H1 (cell line): Measurements from ENCODE around the gene LRP5. TPM values are rescaled to one million over a fixed set of nuclear protein-coding genes. Genes with fewer than 3 reads are reported as not detected.

Experiments used
- CTCF ChIA-PET: fragments of 300-600 bp; sonication (Branson Sonifier 250); formaldehyde crosslinking; loops from one replicate; lab custom pipeline; 2021; ENCODE audit not compliant: partially characterized antibody; lab: Charles Lee
- POLR2A ChIA-PET: fragments of 300-600 bp; sonication (Branson Sonifier 250); formaldehyde crosslinking; loops from one replicate; lab custom pipeline; 2021; ENCODE audit warnings: inconsistent platforms; ENCODE audit not compliant: partially characterized antibody; lab: Charles Lee
- DNase-seq, 2 experiments: peaks; one replicate each; pipeline versions ENCODE4 v3.0.0 to v3.0.0-alpha.2; 2010 to 2022; ENCODE audit warnings: low spot score in 2 of 2, low read depth in 1 of 2, mixed read lengths in 1 of 2
- FAIRE-seq: peaks from 2 replicates; lab custom pipeline; 2011; peaks lifted over from hg19 to GRCh38; lab: Jason Lieb, UNC
- H2AFZ ChIP-seq: 2 replicates; pipeline ENCODE4 v1.8.1; 2012; ENCODE audit warnings: low read length, inconsistent platforms
- H2AK5ac ChIP-seq: 2 replicates; pipeline ENCODE4 v1.6.1; 2013; ENCODE audit warnings: low read depth, low read length
- H2BK120ac ChIP-seq: replicated peaks from 2 replicates; pipeline ENCODE3; 2013; ENCODE audit warnings: low read depth, low read length, inconsistent platforms
- H2BK12ac ChIP-seq: 2 replicates; pipeline ENCODE4 v1.6.1; 2013; ENCODE audit warnings: low read depth, low read length
- H2BK15ac ChIP-seq: 2 replicates; pipeline ENCODE4 v1.6.1; 2013; ENCODE audit warnings: low read length
- H2BK20ac ChIP-seq: 2 replicates; pipeline ENCODE4 v1.6.1; 2013; ENCODE audit warnings: low read length
- H2BK5ac ChIP-seq: 2 replicates; pipeline ENCODE4 v1.6.1; 2013; ENCODE audit warnings: low read depth, low read length
- H3K14ac ChIP-seq: 2 replicates; pipeline ENCODE4 v1.6.1; 2013; ENCODE audit warnings: inconsistent platforms; ENCODE audit not compliant: insufficient read length
- H3K18ac ChIP-seq: 2 replicates; pipeline ENCODE4 v1.6.1; 2013; ENCODE audit warnings: low read length; ENCODE audit errors: extremely low read depth
- H3K23ac ChIP-seq: 2 replicates; pipeline ENCODE4 v1.6.1; 2013; ENCODE audit warnings: inconsistent platforms; ENCODE audit not compliant: insufficient read length
- H3K23me2 ChIP-seq: 2 replicates; pipeline ENCODE4 v1.6.1; 2013; ENCODE audit warnings: low read depth, low read length
- H3K27ac ChIP-seq: 2 replicates; pipeline ENCODE4 v1.6.1; 2011; ENCODE audit warnings: low read depth, low read length, inconsistent platforms
- H3K27me3 ChIP-seq, 4 experiments: replicated peaks in 1 of 4; 1 replicate in 1 of 4; 2 replicates in 3 of 4; pipeline versions ENCODE4 v1.6.1 to v1.8.1; 2011 to 2013; ENCODE audit warnings: low read length in 3 of 4, mild to moderate bottlenecking in 3 of 4, inconsistent platforms in 2 of 4, mixed read lengths in 2 of 4, moderate library complexity in 1 of 4; ENCODE audit not compliant: control insufficient read depth in 3 of 4, insufficient read depth in 3 of 4; ENCODE audit errors: extremely low read depth in 1 of 4
- H3K36me3 ChIP-seq, 4 experiments: 2 replicates each; pipeline versions ENCODE4 v1.6.1 to v1.8.1; 2011 to 2013; ENCODE audit warnings: mild to moderate bottlenecking in 4 of 4, low read length in 3 of 4, moderate library complexity in 2 of 4, control low read depth in 1 of 4, inconsistent platforms in 1 of 4; ENCODE audit not compliant: insufficient read depth in 4 of 4, control insufficient read depth in 2 of 4
- H3K4ac ChIP-seq: replicated peaks from 2 replicates; pipeline ENCODE3; 2013; ENCODE audit warnings: low read length, low read depth, mixed read lengths, inconsistent platforms; ENCODE audit not compliant: insufficient read length
- H3K4me1 ChIP-seq, 4 experiments: replicated peaks in 1 of 4; 1 replicate in 1 of 4; 2 replicates in 3 of 4; pipeline versions ENCODE4 v1.6.1 to v1.8.1; 2011 to 2013; ENCODE audit warnings: low read length in 3 of 4, inconsistent platforms in 2 of 4, mixed read lengths in 1 of 4; ENCODE audit not compliant: insufficient read depth in 4 of 4, control insufficient read depth in 3 of 4
- H3K4me2 ChIP-seq, 2 experiments: 2 replicates each; pipeline versions ENCODE4 v1.6.1 to v1.8.1; 2011 to 2013; ENCODE audit warnings: low read depth in 2 of 2, low read length in 2 of 2, control low read depth in 1 of 2, inconsistent platforms in 1 of 2, mild to moderate bottlenecking in 1 of 2; ENCODE audit not compliant: insufficient read depth in 1 of 2
- H3K4me3 ChIP-seq, 4 experiments: fragments of 200-600, 300-600 bp in 1 of 4; sonication (generic), shearing (Covaris generic), sonication (Bioruptor Twin) in 1 of 4; 2 replicates each; pipeline versions ENCODE4 v1.5.1 to v1.8.1; 2011 to 2016; ENCODE audit warnings: low read length in 4 of 4, low read depth in 3 of 4, control low read depth in 2 of 4, inconsistent platforms in 2 of 4, mild to moderate bottlenecking in 2 of 4, mixed read lengths in 1 of 4, moderate library complexity in 1 of 4; ENCODE audit not compliant: insufficient read depth in 2 of 4; ENCODE audit errors: extremely low read depth in 1 of 4
- H3K56ac ChIP-seq: replicated peaks from 2 replicates; pipeline ENCODE3; 2013; ENCODE audit warnings: low read depth, mild to moderate bottlenecking, mixed read lengths, low read length, inconsistent platforms; ENCODE audit not compliant: insufficient read length
- H3K79me1 ChIP-seq: 2 replicates; pipeline ENCODE4 v1.6.1; 2013; ENCODE audit warnings: low read depth, low read length, control low read depth
- H3K79me2 ChIP-seq, 2 experiments: 2 replicates each; pipeline versions ENCODE4 v1.6.1 to v1.8.1; 2012 to 2013; ENCODE audit warnings: low read length in 2 of 2, mild to moderate bottlenecking in 2 of 2, inconsistent platforms in 1 of 2; ENCODE audit not compliant: insufficient read depth in 2 of 2, control insufficient read depth in 1 of 2
- H3K9ac ChIP-seq, 4 experiments: replicated peaks in 1 of 4; 1 replicate in 1 of 4; 2 replicates in 3 of 4; pipeline versions ENCODE4 v1.6.1 to v1.8.1; 2011 to 2013; ENCODE audit warnings: low read depth in 3 of 4, low read length in 3 of 4, control low read depth in 2 of 4, mild to moderate bottlenecking in 2 of 4, moderate library complexity in 2 of 4, inconsistent platforms in 1 of 4; ENCODE audit errors: extremely low read depth in 1 of 4
- H3K9me3 ChIP-seq, 2 experiments: 2 replicates each; pipeline versions ENCODE4 v1.6.1 to v1.8.1; 2012 to 2013; ENCODE audit warnings: mild to moderate bottlenecking in 2 of 2, moderate library complexity in 2 of 2, control low read depth in 1 of 2, inconsistent platforms in 1 of 2, low read depth in 1 of 2, low read length in 1 of 2, mixed read lengths in 1 of 2; ENCODE audit not compliant: insufficient read depth in 2 of 2
- H4K20me1 ChIP-seq, 2 experiments: replicated peaks in 1 of 2; 2 replicates each; pipeline versions ENCODE3 to v1.8.1; 2011 to 2013; ENCODE audit warnings: inconsistent platforms in 2 of 2, low read length in 2 of 2, mild to moderate bottlenecking in 1 of 2; ENCODE audit not compliant: insufficient read depth in 2 of 2, control insufficient read depth in 1 of 2
- H4K5ac ChIP-seq: 2 replicates; pipeline ENCODE4 v1.6.1; 2013; ENCODE audit warnings: low read length, low read depth, mixed read lengths, inconsistent platforms; ENCODE audit not compliant: insufficient read length
- H4K8ac ChIP-seq: 2 replicates; pipeline ENCODE4 v1.8.0; 2013; ENCODE audit warnings: mild to moderate bottlenecking, moderate library complexity, low read length, inconsistent platforms; ENCODE audit not compliant: insufficient read depth; ENCODE audit errors: extremely low read depth
- H4K91ac ChIP-seq: replicated peaks from 2 replicates; pipeline ENCODE3; 2013; ENCODE audit warnings: low read length, mixed read lengths, inconsistent platforms; ENCODE audit not compliant: insufficient read length
- CTBP2 ChIP-seq: IDR thresholded peaks from 2 replicates; pipeline ENCODE4 v1.7.0; 2011; ENCODE audit warnings: borderline replicate concordance, mild to moderate bottlenecking, moderate library complexity, mixed read lengths, low read length; ENCODE audit not compliant: insufficient read depth, insufficient read length
- JUN ChIP-seq: IDR thresholded peaks from 2 replicates; pipeline ENCODE4 v1.6.1; 2011; ENCODE audit warnings: low read depth, mild to moderate bottlenecking, improper control_type of control experiment, low read length
- POLR2A ChIP-seq, 2 experiments: IDR thresholded peaks; 1 replicate in 1 of 2; 2 replicates in 1 of 2; pipeline ENCODE4 v1.6.1; 2011; ENCODE audit warnings: low read depth in 2 of 2, low read length in 2 of 2, mild to moderate bottlenecking in 2 of 2; ENCODE audit errors: control extremely low read depth in 1 of 2
- SIRT6 ChIP-seq: IDR thresholded peaks from one replicate; pipeline ENCODE4 v1.7.1; 2012; ENCODE audit warnings: low read length, inconsistent platforms
- WGBS, 2 experiments: shearing (Covaris generic) in 1 of 2; methylation state at CpG; one replicate each; pipeline versions ENCODE4 v1.1.6 to v1.1.7; 2013 to 2015; ENCODE audit warnings: low lambda C conversion rate in 2 of 2, mixed read lengths in 2 of 2, inconsistent platforms in 1 of 2, low coverage in 1 of 2, missing lambda C conversion rate in 1 of 2; ENCODE audit not compliant: insufficient replicate concordance in 2 of 2, insufficient coverage in 1 of 2, insufficient read length in 1 of 2; ENCODE audit errors: extremely low coverage in 1 of 2, missing lambda C conversion rate in 1 of 2; 5-methylcytosine and 5-hydroxymethylcytosine counted together
- polyA plus RNA-seq, 7 experiments: library from polyadenylated mRNA; depleted of rRNA in 3 of 7; stranded (reverse) in 5 of 7; unstranded in 2 of 7; fragments of >200 nt in 5 of 7; fragments of 200-250 nt in 2 of 7; gene quantifications; 1 replicate in 5 of 7; 2 replicates in 1 of 7; 4 replicates in 1 of 7; pipeline versions ENCODE4 v1.2.1 to v1.2.3, GENCODE V29; 2011 to 2013; ENCODE audit warnings: missing spikeins in 2 of 7, mixed read lengths in 2 of 7
- total RNA-seq: library from RNA; stranded (reverse); fragmentation: NEBNext Ultra II Directional; extraction: Animal tissue kit (Norgen Biotek cat#: 25700); gene quantifications from 2 replicates; pipeline ENCODE4 v1.2.1, GENCODE V29; 2021

The LRP5 gene
- total and polyA plus RNA-seq, 2 of the 8 experiments (the other 6 are each of a cell fraction or from before 2014, with no cell fraction given) = 19.0 to 38.9 TPM

- Histone ChIP-seq H3K4ac (no peak overlapping the region), H3K23ac (no peak overlapping the region), H3K18ac (no peak overlapping the region), H2BK20ac (no peak overlapping the region), H2BK5ac (0 out of 2 replicates have a peak overlapping the region, but pooled peaks have one; percentile 5), H3K27ac (no peak overlapping the region), H3K36me3 (no peaks in the 10 kb centered on the region), H3K79me2 (no peaks in the 10 kb centered on the region), H2BK12ac (no peak overlapping the region), H2BK120ac (no peak overlapping the region), H3K23me2 (0 out of 2 replicates have a peak, but pooled peaks cover 3% of the 10 kb centered on the region), H2BK15ac (no peak overlapping the region), H4K5ac (no peak overlapping the region), H3K4me1 (peaks cover 2 to 6% (median 4%) of the 10 kb centered on the region in 4 experiments; a peak in 5 of 7 replicates), H3K14ac (no peak overlapping the region), H4K8ac (no peak overlapping the region), H2AK5ac (no peak overlapping the region), H3K4me3 (no peak overlapping the region), H2AFZ (no peak overlapping the region), H3K27me3 (no peaks in the 10 kb centered on the region), H4K91ac (no peak overlapping the region), H4K20me1 (no peaks in the 10 kb centered on the region), H3K9me3 (no peaks in the 10 kb centered on the region), H3K4me2 (no peak overlapping the region), H3K9ac (no peak overlapping the region; a peak in 1 of 7 replicates), H3K56ac (no peak overlapping the region), H3K79me1 (no peaks in the 10 kb centered on the region)
- FAIRE-seq (no peak), DNase-seq (no peak)
- ChIA-PET CTCF (interaction anchor here (0.6 to 1.6 kb wide), 5 partner anchors 17 to 198 kb away, joined by 3 read pairs; no protein-coding TSS in a partner anchor), POLR2A (no interaction called here)
- 95% methylated on average over 8 of the region's 8 CpGs; no CpG with 5 or more reads in 1 of the 2 experiments for WGBS, 2 experiments
- TF ChIP-seq POLR2A (IDR thresholded peaks at IDR 0.05; ENCODE audit: control extremely low read depth in 1 of 2, low read depth in 2 of 2, low read length in 2 of 2) (no peak), JUN (no peak), SIRT6 (no peak), CTBP2 (no peak)
These were observed 143.1 kb downstream of the LRP5 start for GRCh38 chr11:68455485-68455884.
